Caco-2 (cell line): ENCODE data around the gene KDM3B. TPM values are rescaled to one million over a fixed set of nuclear protein-coding genes. Genes with fewer than 3 reads are reported as not detected.
"Not testable (repeated sequence)": the region's sequence is repeated elsewhere in the genome, so short reads cannot be mapped to it uniquely, and the experiment has no call there.

Source experiments
- BruUV-seq: library from RNA; stranded (reverse); fragments of 400-500 nt; replicated peaks from 2 replicates; lab custom pipeline; 2021; lab: Mats Ljungman, UMichigan
- CTCF ChIA-PET: fragments of 300-600 bp; sonication (Branson Sonifier 250); formaldehyde crosslinking; loops from one replicate; lab custom pipeline; 2022; ENCODE audit warnings: antibody characterized with exemption; lab: Charles Lee
- POLR2A ChIA-PET: fragments of 300-600 bp; sonication (Branson Sonifier 250); formaldehyde crosslinking; loops from one replicate; lab custom pipeline; 2022; ENCODE audit warnings: antibody characterized with exemption; lab: Charles Lee
- DNase-seq, 2 experiments: peaks; one replicate each; pipeline versions ENCODE4 v3.0.0 to v3.0.0-alpha.2; 2020 to 2022
- H3K27me3 ChIP-seq: replicated peaks from 2 replicates; pipeline ENCODE4 v1.6.0; 2011; ENCODE audit warnings: low read length; ENCODE audit not compliant: control insufficient read depth, insufficient read depth
- H3K36me3 ChIP-seq: 2 replicates; pipeline ENCODE4 v1.5.1; 2011; ENCODE audit warnings: low read length; ENCODE audit not compliant: control insufficient read depth, insufficient read depth
- H3K4me1 ChIP-seq: fragments of 250-450 bp; sonication (Bioruptor Pico); 2 replicates; pipeline ENCODE4 v1.5.1; 2020; ENCODE audit warnings: mild to moderate bottlenecking
- H3K4me3 ChIP-seq: 2 replicates; pipeline ENCODE4 v1.5.1; 2011; ENCODE audit warnings: low read depth, mild to moderate bottlenecking, control low read depth, low read length
- H3K9me3 ChIP-seq: fragments of 250-450 bp; sonication (Bioruptor Pico); 2 replicates; pipeline ENCODE4 v1.5.1; 2020; ENCODE audit warnings: mild to moderate bottlenecking, moderate library complexity
- H3K27ac Mint-ChIP-seq: one replicate; pipeline ENCODE4 v1.8.0; 2022; ENCODE audit warnings: mixed read lengths; ENCODE audit not compliant: unreplicated experiment
- H3K27me3 Mint-ChIP-seq: one replicate; pipeline ENCODE4 v1.8.0; 2022; ENCODE audit warnings: mixed read lengths; ENCODE audit not compliant: insufficient read depth, unreplicated experiment
- H3K36me3 Mint-ChIP-seq: one replicate; pipeline ENCODE4 v1.8.0; 2022; ENCODE audit warnings: mild to moderate bottlenecking, mixed read lengths; ENCODE audit not compliant: insufficient read depth, unreplicated experiment
- H3K4me1 Mint-ChIP-seq: one replicate; pipeline ENCODE4 v1.8.0; 2022; ENCODE audit warnings: low read depth, mixed read lengths; ENCODE audit not compliant: unreplicated experiment
- H3K4me3 Mint-ChIP-seq: one replicate; pipeline ENCODE4 v1.8.0; 2022; ENCODE audit warnings: mild to moderate bottlenecking, moderate library complexity, mixed read lengths; ENCODE audit not compliant: unreplicated experiment
- H3K9me3 Mint-ChIP-seq: one replicate; pipeline ENCODE4 v1.8.0; 2022; ENCODE audit warnings: mixed read lengths; ENCODE audit not compliant: unreplicated experiment
- intact Hi-C: fragments of 100-400 bp; cut with micrococcal nuclease; formaldehyde crosslinking; loops from one replicate; pipeline ENCODE4 v1.10.0; 2022; ENCODE audit not compliant: unreplicated experiment
- total RNA-seq: library from RNA; stranded (reverse); gene quantifications from 2 replicates; pipeline ENCODE4 v1.2.3, GENCODE V29; 2022
- TF ChIP-seq, protein P1 (sequence below), 2 experiments: fragments of 200-600 bp in 1 of 2; IDR thresholded peaks; 1 replicate in 1 of 2; 2 replicates in 1 of 2; pipeline versions ENCODE4 v1.5.1 to v1.8.0; 2011 to 2022; ENCODE audit warnings: antibody characterized with exemption in 1 of 2, control low read depth in 1 of 2, inconsistent platforms in 1 of 2, low read depth in 1 of 2, low read length in 1 of 2, mild to moderate bottlenecking in 1 of 2, moderate library complexity in 1 of 2; ENCODE audit not compliant: insufficient read depth in 1 of 2, severe bottlenecking in 1 of 2, unreplicated experiment in 1 of 2

Gene KDM3B
- total RNA-seq, 1 experiment from 2014 or later = 71.8 TPM

DNA sequence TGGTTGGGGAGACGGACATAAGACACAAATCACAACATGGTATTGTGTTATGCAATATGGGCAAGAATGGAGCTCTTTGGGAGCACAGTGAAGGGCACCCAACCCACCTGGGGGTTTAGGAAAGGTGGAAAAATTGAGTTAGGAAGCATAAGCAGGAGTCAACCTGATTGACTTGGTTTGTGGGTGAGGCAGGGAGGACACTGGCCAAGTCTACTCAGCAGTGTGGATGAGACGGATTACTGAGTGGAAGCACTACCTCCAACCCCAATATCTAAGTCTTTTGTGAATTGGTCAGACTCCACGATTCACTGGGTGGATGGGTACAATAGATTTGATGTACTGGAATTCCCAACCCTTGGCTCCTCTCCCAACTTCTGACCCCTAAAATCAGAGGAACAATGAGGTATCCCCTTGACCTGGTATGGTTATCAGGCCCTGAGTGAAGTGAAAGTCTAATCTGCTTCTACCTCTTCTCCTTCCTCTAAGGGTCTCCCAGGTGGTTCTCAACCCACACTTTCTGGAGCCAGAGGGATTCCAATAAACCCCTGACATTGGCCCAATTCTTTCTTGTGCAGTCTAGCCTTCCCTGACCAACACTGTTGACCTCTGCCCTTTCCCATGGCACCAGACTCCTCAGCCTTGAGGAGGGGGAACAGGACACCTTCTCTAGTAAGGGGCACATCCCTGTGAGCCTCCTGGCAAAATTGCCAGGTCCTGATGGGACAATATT, 118.0 kb downstream of the KDM3B start:
- peaks cover 10% of the 10 kb centered on the region for H3K4me1 ChIP-seq
- no TSS peak for BruUV-seq
- peaks cover 96% of the 10 kb centered on the region for H3K36me3 Mint-ChIP-seq
- TF ChIP-seq, protein P1, sequence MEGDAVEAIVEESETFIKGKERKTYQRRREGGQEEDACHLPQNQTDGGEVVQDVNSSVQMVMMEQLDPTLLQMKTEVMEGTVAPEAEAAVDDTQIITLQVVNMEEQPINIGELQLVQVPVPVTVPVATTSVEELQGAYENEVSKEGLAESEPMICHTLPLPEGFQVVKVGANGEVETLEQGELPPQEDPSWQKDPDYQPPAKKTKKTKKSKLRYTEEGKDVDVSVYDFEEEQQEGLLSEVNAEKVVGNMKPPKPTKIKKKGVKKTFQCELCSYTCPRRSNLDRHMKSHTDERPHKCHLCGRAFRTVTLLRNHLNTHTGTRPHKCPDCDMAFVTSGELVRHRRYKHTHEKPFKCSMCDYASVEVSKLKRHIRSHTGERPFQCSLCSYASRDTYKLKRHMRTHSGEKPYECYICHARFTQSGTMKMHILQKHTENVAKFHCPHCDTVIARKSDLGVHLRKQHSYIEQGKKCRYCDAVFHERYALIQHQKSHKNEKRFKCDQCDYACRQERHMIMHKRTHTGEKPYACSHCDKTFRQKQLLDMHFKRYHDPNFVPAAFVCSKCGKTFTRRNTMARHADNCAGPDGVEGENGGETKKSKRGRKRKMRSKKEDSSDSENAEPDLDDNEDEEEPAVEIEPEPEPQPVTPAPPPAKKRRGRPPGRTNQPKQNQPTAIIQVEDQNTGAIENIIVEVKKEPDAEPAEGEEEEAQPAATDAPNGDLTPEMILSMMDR (IDR thresholded peaks at IDR 0.05; ENCODE audit: insufficient read depth in 1 of 2, low read depth in 1 of 2, low read length in 1 of 2, severe bottlenecking in 1 of 2, unreplicated experiment in 1 of 2) = no peak
- H3K27ac Mint-ChIP-seq = peak overlapping the region; percentile 88
- DNase-seq = peak; percentile 63 to 71
- peaks cover 6% of the 10 kb centered on the region for H3K27me3 Mint-ChIP-seq
- intact Hi-C loops = no loop called here
- no peaks in the 10 kb centered on the region for H3K9me3 ChIP-seq
- POLR2A ChIA-PET = interaction anchor here (0.5 kb wide), 1 partner anchor 29 kb away, joined by 10 read pairs; no protein-coding TSS in a partner anchor
- no peak overlapping the region for H3K4me3 ChIP-seq
- peak overlapping the region; percentile 54 for H3K4me3 Mint-ChIP-seq
- no peaks in the 10 kb centered on the region for H3K27me3 ChIP-seq
- H3K9me3 Mint-ChIP-seq = no peaks in the 10 kb centered on the region
- H3K4me1 Mint-ChIP-seq = peaks cover 43% of the 10 kb centered on the region
- CTCF ChIA-PET = no interaction called here
- H3K36me3 ChIP-seq = peaks cover 9% of the 10 kb centered on the region

DNA sequence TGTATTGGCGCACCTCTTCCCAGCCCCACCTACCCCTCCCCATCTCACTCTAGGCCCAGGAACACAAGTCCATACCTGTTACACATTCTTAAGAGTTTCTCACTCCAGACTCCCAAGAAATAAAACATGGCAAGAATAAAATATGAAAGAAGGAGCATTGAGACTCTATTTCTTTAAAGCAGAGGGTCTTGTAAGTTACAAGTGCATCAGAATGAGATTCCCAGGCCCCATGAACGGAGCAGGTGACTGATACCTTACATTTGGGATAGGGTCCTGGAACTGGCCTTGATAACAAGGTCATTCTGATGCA, 118.5 kb downstream of the KDM3B start:
- intact Hi-C loops = no loop called here
- H3K4me1 ChIP-seq = peaks cover 10% of the 10 kb centered on the region
- Mint-ChIP-seq H3K27me3 (peaks cover 6% of the 10 kb centered on the region), H3K27ac (peak overlapping the region; percentile 88), H3K36me3 (peaks cover 92% of the 10 kb centered on the region), H3K4me1 (peaks cover 44% of the 10 kb centered on the region), H3K9me3 (no peaks in the 10 kb centered on the region), H3K4me3 (peak overlapping the region; percentile 54)
- CTCF ChIA-PET = no interaction called here
- no TSS peak for BruUV-seq
- peaks cover 8% of the 10 kb centered on the region for H3K36me3 ChIP-seq
- no peaks in the 10 kb centered on the region for H3K9me3 ChIP-seq
- DNase-seq = no peak
- POLR2A ChIA-PET = no interaction called here
- no peak overlapping the region for H3K4me3 ChIP-seq
- TF ChIP-seq, protein P1 (IDR thresholded peaks at IDR 0.05; ENCODE audit: insufficient read depth in 1 of 2, low read depth in 1 of 2, low read length in 1 of 2, severe bottlenecking in 1 of 2, unreplicated experiment in 1 of 2) = no peak
- no peaks in the 10 kb centered on the region for H3K27me3 ChIP-seq

DNA sequence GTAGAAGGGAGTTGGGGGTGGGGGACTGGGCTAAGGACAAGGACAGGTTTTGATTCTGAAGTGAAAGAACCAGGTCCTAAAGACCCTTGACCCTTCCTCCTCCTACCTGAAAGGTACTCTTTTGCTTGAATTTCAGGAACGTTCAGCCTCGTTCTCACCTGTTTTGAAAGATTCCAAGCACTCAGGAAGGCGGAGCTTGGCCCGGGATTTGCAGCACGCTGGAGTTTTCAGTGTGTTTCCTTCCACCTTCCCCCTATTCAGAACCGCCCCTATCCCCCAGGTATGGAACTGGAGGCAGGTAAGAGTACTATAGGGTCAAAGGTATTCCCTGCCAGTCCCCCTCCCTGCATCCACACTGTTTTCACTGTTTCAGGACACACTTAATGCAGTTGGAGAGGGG, 119.9 kb downstream of the KDM3B start:
- H3K27me3 Mint-ChIP-seq = peaks cover 5% of the 10 kb centered on the region
- intact Hi-C loops = no loop called here
- H3K36me3 Mint-ChIP-seq = peaks cover 85% of the 10 kb centered on the region
- TF ChIP-seq, protein P1 (IDR thresholded peaks at IDR 0.05; ENCODE audit: insufficient read depth in 1 of 2, low read depth in 1 of 2, low read length in 1 of 2, severe bottlenecking in 1 of 2, unreplicated experiment in 1 of 2) = no peak
- Histone ChIP-seq H3K4me3 (no peak overlapping the region), H3K4me1 (peaks cover 10% of the 10 kb centered on the region), H3K36me3 (peaks cover 3% of the 10 kb centered on the region; the same call in 1 of the 2 replicates), H3K9me3 (no peaks in the 10 kb centered on the region), H3K27me3 (no peaks in the 10 kb centered on the region)
- H3K27ac Mint-ChIP-seq = peak overlapping the region; percentile 74
- CTCF ChIA-PET = interaction anchor here (0.6 to 0.7 kb wide), 2 partner anchors 30 to 32 kb away, joined by 3 to 4 read pairs; no protein-coding TSS in a partner anchor
- peak overlapping the region; percentile 46 for H3K4me3 Mint-ChIP-seq
- POLR2A ChIA-PET = interaction anchor here (0.6 to 1.0 kb wide), 2 partner anchors 21 to 71 kb away, joined by 3 to 6 read pairs; partner anchors contain the start of gene ETF1
- DNase-seq = peak; percentile 60 to 63
- no peaks in the 10 kb centered on the region for H3K9me3 Mint-ChIP-seq
- peaks cover 40% of the 10 kb centered on the region for H3K4me1 Mint-ChIP-seq
- no TSS peak for BruUV-seq

DNA sequence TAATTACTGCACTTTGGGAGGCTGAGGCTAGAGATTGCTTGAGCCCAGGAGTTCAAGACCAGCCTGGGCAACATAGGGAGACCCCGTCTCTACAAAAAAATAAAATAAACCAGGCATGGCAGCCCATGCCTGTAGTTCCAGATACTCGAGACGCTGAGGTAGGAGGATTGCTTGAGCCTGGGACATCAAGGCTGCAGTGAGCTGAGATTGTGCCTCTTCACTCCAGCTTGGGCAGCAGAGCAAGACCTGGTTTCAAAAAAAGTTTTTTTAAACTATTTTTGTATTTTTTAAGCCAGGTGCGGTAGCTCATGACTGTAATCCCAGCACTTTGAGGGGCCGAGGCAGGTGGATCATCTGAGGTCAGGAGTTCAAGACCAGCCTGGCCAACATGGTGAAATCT, 120.7 kb downstream of the KDM3B start:
- CTCF ChIA-PET, H3K27me3 ChIP-seq, DNase-seq, intact Hi-C loops, BruUV-seq, H3K36me3 ChIP-seq, POLR2A ChIA-PET, H3K9me3 ChIP-seq, H3K27me3 Mint-ChIP-seq, H3K4me3 ChIP-seq, H3K4me3 Mint-ChIP-seq, H3K9me3 Mint-ChIP-seq: not testable (repeated sequence)
- peaks cover 10% of the 10 kb centered on the region for H3K4me1 ChIP-seq
- Mint-ChIP-seq H3K4me1 (peaks cover 32% of the 10 kb centered on the region), H3K36me3 (peaks cover 78% of the 10 kb centered on the region), H3K27ac (peak overlapping the region; percentile 74)
